Mesangial cell (primary cell): ENCODE measurements around the gene CDC14A. TPM values are rescaled to one million over a fixed set of nuclear protein-coding genes. Genes with fewer than 3 reads are reported as not detected.

Experiments used
- total RNA-seq: library from RNA; depleted of rRNA; stranded (reverse); fragments of >200 nt; gene quantifications from 2 replicates; pipeline ENCODE4 v1.2.3, GENCODE V29; 2015

CDC14A gene, protein sequence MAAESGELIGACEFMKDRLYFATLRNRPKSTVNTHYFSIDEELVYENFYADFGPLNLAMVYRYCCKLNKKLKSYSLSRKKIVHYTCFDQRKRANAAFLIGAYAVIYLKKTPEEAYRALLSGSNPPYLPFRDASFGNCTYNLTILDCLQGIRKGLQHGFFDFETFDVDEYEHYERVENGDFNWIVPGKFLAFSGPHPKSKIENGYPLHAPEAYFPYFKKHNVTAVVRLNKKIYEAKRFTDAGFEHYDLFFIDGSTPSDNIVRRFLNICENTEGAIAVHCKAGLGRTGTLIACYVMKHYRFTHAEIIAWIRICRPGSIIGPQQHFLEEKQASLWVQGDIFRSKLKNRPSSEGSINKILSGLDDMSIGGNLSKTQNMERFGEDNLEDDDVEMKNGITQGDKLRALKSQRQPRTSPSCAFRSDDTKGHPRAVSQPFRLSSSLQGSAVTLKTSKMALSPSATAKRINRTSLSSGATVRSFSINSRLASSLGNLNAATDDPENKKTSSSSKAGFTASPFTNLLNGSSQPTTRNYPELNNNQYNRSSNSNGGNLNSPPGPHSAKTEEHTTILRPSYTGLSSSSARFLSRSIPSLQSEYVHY
- total RNA-seq = 4.2 and 6.5 TPM in 2 replicates

GRCh38 chr1:100352267-100353070 lies at the start of gene CDC14A:
CDC14A (plus strand) TSS chr1:100352506; CDS start chr1:100352955, 449 bp downstream.

Other genes starting within 250 kb of the CDC14A start
- gene SASS6, start 219.6 kb upstream of the CDC14A start, total RNA-seq = 0.51 and 4.2 TPM in 2 replicates
- gene TRMT13, start 219.3 kb upstream of the CDC14A start, total RNA-seq = 2.6 and 3.9 TPM in 2 replicates
- gene LRRC39, start 174.2 kb upstream of the CDC14A start, total RNA-seq = 0.38 TPM in 1 of 2 replicates, not detected in the other
- gene DBT, start 102.7 kb upstream of the CDC14A start, total RNA-seq = 1.6 and 3.5 TPM in 2 replicates
- 21.0 and 24.1 TPM in 2 replicates for gene RTCA, start 86.3 kb upstream of the CDC14A start, total RNA-seq
- 0.13 and 0.16 TPM in 2 replicates for gene GPR88, start 185.6 kb downstream of the CDC14A start, total RNA-seq